Keratinocyte (primary cell): ENCODE results near the gene MPP4.

Experiments
- CTCF ChIP-seq, 3 experiments: IDR thresholded peaks in 1 of 3; conservative IDR thresholded peaks in 1 of 3; optimal IDR thresholded peaks in 1 of 3; 2 replicates in 2 of 3; 3 replicates in 1 of 3; pipeline versions ENCODE3 to v1.5.1; 2011; ENCODE audit warnings: low read length in 3 of 3, mild to moderate bottlenecking in 3 of 3, moderate library complexity in 2 of 3, control low read depth in 1 of 3, inconsistent platforms in 1 of 3; ENCODE audit not compliant: insufficient read depth in 2 of 3; ENCODE audit errors: extremely low read depth in 1 of 3
- EZH2 ChIP-seq: IDR thresholded peaks from one replicate; pipeline ENCODE4 v1.6.1; 2012; ENCODE audit warnings: inconsistent platforms, mild to moderate bottlenecking, low read length, moderate library complexity

- TF ChIP-seq EZH2: no peak
- TF ChIP-seq CTCF (optimal IDR thresholded peaks at IDR 0.05 in 1 of 3, IDR thresholded peaks at IDR 0.05 in 1 of 3, conservative IDR thresholded peaks at IDR 0.05 in 1 of 3; ENCODE audit: extremely low read depth in 1 of 3, insufficient read depth in 2 of 3, low read length in 3 of 3): no peak
Measured at GRCh38 chr2:201712726-201713125, 14.3 kb upstream of the MPP4 start.
